Activated CD8-positive, alpha-beta memory T cell treated with anti-CD3 and anti-CD28 coated beads for 24 hours (primary cell): ENCODE measurements around the gene EPS8.

Experiments used
- DNase-seq: peaks from one replicate; pipeline ENCODE4 v3.0.0-alpha.2; 2020

EPS8 gene

DNA sequence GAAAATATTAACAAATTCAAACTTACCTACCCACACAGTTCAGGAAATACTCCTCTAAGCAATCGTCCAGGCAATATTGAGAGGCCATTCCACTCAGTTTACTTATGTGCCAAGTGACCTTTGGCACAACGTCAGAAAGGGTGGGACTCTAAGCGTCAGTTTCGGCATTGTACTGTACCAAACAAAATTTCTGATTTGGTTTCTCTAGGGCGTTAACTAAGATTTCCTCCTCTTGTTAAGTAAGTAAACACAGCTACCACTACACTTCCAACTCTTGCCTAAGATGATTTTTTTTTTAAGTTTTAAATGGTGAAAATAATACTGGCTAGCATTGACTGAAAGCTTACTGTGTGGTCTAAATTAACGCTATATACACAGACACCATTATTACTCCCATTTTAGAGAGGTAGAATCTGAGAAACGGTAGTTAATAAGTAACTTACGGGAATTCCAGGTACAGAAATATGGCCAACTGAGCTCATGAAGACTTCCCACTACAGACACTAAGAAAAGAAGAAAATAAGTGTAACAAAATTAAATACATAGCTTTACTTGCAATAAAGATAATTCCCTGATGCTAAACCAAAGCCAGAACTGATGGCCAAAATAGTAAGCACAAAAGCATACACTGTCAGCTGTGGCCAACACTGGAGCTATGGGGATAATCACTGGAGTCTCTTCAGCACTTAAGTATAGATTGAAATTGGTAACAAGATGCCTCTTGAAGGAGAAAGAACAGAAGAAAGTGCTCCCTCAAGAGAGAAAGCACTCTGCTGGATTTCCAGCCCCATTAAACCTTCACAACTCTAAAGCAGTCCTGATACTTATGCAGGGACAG lies 76.1 kb downstream of the EPS8 start:
- no peak for DNase-seq

DNA sequence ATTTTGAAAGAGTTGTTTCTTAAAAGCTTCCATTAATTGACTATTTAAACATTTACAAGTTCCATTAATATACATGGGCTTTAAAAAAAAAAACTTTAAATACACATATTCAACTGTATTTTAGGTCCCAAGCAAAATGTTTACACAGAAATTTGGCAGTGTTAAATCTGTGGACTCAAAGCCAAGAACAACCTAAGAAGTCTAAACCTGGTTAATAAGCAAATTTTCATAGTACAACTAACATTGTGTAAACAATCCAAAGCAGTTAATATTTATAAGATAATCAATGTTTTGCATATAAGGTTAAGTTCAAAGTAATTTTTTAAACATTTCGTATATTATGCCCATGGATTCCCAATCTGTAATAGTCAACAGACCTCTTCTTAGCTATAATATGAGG lies 77.0 kb downstream of the EPS8 start:
- no peak for DNase-seq

DNA sequence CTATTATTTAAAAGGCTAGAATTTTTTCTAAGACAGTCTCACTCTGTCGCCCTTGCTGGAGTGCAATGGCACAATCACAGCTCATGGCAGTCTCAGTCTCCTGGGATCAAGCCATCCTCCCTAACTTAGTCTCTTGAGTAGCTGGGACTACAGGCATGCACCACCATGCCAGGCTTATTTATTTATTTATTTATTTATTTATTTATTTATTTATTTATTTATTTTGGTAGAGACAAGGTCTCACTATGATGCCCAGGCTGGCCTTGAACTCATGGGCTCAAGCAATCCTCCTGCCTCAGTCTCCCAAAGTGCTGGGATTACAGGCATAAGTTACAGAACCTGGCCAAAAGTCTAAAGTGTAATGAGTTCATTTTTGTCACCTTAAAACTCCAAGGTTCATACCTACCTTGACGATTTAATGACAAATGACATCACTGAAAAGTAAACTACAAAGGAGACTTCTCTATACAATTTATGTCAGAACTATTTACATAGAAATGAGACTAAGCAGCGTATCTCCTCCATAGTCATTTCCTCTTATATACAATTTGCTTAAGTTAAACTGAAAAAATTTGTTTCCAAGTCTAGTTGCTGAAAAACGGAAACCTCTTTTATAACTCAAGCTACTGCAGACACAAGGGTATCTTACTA lies 78.2 kb downstream of the EPS8 start:
- DNase-seq: no peak

DNA sequence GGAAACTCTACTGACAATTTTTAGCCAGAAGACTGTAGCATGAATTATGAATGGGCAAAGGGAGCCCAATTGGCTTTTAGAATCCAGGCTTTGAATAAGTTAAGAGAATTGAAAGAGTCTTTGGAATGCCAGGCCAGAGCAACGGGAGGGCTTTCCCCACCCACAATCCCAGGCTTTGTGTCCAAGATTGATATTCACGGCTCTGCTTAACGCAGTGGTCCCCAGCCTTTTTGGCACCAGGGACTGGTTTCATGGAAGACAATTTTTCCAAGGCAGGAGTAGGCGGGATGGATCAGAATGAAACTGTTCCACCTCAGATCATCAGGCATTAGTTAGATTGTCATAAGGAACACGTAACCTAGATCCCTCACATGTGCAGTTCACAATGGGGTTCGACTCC lies 79.6 kb downstream of the EPS8 start:
- no peak for DNase-seq

DNA sequence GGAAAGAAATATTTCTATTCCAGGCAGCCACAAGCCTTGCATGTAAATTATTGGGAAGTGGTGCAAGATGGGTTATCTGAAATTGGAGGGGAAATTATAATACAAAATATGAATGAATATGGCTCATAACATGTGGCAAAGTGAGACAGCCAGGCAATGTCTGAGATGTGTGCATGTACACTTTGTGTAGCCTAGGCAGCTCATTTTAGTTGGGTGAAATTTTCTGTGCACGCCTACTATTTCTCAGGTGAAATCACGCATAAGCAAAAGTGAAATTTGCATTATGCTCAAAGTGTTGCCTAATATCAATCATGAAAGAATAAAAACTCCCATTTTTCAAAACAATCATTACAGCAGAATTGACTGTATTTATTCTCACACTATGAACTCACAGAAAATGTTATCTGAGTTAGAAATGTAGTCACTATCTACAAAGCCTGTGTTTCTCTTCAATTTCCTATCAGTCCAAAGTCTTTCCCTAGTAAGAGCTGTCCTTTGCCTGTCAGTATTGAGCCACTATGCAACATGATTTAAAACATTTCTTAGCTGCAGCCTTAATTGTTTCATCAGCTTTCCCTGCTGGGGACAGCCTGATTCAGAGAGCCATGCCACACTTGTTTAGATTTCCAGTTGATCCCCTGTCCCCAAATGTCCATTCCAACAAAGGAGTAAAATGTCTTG lies 80.7 kb downstream of the EPS8 start:
- no peak for DNase-seq

DNA sequence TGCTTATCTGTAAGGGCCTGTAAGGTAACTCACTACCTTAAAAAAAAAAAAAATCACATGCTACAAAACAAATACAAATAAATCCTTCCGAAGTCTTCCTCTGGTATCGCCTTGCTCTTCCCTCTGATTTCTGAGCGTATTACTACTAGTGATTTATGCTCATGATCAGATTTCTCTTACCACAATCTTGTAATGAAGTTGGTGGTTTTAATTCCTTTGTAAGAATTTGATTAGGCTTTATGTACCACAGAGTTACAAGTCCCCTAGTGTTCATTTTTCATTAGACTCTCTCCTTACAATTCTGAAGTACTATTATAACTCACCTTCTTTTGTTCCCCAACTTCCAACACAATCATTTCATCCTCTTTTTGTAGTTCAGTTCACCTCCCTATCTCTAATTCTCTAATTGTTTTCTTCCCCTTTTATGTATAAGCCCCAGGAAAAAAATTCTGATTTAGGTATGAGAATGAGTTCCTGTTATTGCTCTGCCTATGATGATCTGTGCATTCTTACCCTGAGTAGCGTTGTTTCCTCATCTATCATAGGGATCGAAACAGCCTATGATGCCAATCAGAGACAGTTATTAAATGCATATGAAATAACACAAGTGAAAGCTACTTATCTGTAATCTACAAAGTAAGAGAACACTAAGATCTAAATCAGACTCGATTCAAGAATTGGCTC lies 81.5 kb downstream of the EPS8 start:
- DNase-seq: no peak

DNA sequence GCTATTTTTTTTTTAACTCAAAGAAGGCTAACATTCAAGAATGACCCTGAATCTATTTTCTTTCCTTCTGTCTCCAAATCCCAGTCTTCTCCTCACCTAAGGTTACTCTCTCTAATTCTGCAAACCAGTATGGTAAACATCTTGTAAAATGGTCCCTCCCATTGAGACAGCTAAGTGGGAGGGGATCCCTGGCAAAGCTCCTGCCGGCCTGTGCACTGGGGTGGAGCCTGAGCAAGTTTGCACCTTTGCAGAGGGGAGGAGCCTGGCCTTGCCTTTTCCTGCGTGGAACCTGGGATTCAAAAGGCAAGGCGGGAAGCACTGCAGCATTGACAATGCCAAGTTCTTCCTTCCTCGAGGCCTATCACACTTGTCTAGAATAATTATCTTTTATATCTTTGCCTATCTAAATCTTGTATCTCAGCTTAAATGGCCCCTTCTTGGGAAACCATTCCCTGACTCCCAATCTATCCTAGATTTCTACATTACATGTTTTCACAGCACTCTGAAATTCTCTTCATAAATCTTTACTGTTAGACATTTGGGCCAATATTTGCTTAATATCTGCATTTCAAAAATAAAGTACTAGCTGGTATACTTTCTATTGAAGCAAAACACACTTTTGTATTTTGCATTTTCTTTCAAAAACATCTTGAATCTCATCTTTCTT lies 83.0 kb downstream of the EPS8 start:
- no peak for DNase-seq

DNA sequence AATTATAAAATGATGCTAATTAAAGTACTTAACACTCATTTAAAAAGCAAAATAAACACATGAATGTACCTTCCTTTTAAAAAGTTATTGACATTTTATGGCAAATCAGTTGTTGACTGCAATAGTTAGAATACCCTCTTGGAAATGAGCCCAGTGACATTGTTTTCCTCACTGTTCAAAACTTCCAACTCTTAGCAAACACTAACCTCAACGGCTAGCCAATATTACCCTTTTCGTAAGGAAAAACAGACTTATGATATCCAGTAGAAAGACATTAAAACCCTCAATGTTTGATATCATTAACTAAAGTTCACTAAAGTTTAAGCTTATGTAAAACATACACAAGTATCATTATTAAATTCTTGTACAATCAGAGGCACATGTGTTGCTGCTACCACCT lies 83.6 kb downstream of the EPS8 start:
- DNase-seq: no peak

DNA sequence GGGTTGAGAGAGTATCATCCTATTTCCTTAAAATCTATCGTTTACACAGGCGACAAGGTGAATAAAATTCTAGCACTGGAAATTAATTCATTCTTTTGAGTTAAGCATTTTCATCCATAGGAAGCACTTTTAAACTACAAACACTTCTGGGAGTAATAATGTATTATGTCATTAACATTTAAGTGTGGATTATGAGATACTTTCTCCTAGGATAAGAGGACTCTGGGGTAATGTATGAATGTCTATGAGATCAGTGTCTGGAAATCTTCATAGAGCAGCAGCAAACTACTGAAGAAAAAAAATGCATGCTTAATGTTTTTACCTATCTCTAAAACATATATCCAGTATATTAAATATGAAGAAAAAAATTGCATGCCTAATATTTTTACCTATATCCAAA lies 86.9 kb downstream of the EPS8 start:
- no peak for DNase-seq

DNA sequence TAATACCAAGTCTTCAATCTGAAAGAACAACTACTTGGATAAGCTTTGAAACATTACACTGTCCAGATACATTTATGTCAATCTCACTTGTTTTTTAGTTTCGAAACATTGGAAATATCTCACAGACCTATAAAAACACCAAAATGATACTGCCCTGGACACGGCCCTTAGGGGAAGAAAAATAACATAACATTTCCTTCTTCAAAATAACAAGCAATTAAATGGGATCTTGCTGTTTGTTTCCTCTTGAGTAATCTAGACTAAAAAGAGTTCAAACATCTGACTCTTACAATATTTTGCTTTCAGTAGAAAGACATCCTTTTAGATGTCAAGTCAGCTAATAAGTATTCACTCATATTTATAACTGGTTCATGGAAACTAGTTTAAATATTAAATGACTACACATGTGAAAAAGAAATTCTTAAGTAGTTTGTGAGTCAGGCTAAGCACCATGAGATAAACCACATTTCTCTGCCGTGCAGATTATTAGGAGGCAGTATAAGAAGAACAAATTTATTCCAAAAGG lies 87.5 kb downstream of the EPS8 start:
- DNase-seq: no peak

DNA sequence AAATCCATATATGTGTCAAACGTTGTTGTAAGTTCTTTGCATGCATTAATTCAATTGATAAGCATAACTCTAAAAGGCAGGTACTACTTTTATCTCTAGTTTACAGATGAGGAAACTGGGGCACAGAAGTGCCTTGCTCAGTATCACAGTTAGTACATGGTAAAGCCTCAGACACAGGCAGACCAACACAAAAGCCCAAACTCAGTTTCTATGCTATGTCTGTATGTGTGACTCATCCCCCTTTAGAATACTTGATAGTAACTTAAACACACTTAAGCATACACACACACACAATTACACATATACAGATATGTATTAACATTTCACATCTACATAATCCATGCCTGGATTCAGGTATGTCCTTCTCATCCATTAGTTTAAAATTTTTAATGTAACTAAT lies 88.0 kb downstream of the EPS8 start:
- no peak for DNase-seq

DNA sequence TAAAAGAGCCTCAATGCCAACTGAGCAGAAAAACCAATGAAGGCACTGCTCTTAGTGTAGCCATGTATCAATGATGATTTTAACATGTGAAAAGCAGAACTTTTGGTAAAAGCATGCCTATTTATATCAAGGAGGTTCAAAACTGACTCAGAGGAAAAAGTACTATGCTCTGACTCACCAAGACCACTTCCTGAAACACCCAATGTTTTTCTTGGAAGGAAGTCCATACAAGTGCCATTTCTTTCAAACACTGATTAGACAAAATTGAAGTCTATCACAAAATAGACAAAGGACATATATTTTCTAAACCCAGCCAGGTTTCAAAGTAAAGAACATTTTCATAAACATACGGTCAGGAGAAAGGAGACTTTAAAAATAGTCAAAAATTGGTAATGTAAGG lies 88.6 kb downstream of the EPS8 start:
- DNase-seq: no peak

DNA sequence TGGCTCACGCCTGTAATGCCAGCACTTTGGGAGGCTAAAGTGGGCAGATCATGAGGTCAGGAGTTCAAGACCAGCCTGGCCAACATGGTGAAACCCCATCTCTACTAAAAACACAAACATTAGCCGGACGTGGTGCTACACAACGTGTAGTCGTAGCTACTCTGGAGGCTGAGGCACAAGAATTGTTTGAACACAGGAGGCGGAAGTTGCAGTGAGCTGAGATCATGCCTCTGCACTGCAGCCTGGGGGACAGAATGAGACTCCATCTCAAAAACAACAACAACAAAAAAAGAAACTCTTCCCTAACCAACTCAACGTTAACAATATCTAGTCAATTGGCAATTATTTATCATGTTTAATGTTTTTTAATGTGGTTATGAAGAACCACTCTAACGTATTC lies 89.3 kb downstream of the EPS8 start:
- DNase-seq: no peak

DNA sequence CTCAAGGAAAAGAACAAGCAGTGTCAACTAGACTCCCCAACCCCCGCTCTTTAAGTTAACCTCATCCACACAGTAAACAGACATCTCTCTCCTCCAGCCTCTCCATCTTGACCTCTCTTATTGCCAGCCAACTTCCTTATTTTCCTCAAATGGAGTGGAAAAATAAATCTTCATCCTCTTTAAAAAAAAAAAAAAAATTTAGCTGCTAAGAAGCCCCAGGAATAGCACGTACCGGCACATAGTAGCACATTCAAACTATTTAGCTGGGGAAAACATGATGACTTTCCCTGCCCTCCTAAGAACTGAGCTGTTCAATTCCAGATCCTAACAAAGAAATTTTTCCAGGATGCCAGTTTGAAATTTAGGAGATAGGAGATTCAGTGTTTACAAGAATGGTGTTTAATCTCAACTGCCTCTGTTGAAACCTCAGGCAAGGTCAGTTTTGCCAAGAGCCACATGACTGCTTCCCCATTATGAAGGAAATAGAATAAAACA lies 90.8 kb downstream of the EPS8 start:
- no peak for DNase-seq

DNA sequence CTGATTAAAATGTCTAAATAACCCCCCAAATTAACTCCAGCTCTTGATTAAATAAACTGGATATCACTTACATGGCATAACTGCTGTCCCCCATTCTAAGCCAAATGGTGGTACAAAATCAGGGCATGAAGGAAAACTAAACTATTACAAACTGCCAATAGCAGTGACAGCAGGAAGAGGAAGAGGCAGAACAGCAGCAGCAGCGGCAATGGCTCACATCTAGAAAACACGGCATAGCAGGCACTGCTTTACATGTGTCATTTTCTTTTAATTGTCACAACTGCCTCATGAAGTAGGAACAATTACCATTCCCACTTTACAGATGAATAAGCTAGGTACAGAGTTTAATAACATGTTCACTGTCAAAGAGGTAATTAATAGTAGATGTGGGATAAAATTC lies 92.0 kb downstream of the EPS8 start:
- no peak for DNase-seq

DNA sequence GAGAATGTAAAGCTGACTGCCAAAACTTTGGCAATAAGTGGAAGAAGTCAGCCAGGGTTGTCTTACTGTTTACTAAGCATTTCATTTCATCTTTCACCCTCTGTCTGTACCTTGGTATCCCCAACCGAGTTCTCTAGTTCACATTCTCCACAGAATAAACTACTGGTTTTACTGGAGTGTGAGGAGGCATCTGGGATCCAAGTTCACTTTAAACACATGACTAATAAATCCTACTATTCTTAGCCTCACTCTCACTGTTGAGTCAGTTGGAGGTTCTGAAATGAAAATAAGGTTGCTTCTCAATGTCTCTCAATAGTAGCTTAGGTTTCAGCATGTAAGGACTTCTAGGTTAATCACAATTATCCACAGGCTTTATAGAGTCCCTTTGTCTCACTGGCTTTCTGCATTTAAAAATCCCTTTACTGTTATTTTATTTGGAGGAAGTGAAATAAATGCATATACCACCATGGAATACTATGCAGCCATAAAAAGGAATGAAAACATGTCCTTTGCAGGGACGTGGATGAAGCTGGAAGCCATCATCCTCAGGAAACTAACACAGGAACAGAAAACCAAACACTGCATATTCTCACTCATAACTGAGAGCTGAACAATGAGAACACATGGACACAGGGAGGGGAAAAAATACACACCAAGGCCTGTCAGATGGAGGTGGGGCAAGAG lies 95.8 kb downstream of the EPS8 start:
- DNase-seq: no peak

DNA sequence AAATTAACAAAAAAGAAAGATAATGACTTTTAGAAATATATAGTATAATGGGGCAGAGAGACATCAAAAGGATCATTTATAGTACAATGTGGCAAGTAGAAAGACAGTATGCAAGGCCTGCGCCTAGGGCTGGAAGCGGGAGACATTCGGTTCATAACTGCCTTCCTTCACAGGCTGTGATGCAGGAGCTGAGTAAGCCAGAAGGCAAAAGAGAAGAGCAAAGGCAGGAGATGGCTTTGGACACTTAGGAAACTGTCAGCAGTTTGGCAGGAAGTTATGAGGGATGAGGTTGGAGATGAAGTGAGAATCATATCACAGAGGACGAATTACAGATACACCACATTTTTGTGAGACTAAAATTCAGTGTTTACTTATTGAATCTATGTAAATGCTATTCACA lies 97.8 kb downstream of the EPS8 start:
- DNase-seq: no peak

DNA sequence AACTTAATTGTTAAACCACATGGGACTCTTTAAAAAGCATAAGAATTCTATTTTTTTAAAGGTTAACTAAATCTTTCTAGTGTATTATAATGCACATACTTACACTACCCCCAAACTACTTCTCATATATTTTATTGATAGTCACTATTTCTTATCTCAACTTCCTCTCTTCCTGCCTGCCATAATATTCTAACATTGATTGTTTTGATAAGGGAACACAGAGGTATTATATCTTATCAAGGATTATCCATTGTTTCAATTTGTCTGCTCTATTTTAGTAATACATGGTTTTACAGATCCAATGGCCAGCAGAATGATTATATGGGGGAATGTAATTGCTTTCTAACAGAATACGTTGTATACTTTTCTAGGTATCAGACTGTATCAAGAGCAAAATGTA lies 98.9 kb downstream of the EPS8 start:
- DNase-seq: no peak

DNA sequence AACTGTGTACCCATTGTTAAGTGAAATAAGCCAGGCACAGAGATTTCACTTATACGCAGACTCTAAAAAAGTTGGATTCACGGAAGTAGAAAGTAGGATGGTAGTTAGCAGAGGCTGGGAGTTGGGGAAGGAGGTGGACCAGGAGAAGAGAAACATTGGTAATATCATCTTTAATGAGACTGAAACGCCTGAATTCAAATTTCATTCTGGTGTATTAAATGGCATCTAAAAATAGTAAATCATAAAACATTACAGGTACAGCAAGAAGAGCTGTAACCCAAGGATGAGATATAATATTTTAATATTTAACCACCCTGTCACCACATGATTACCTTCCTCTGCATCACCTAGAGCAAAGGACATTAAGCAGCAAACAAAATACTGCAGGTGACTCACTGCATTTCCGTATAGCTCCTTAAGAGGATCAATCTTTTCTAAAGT lies 99.4 kb downstream of the EPS8 start:
- DNase-seq: no peak

DNA sequence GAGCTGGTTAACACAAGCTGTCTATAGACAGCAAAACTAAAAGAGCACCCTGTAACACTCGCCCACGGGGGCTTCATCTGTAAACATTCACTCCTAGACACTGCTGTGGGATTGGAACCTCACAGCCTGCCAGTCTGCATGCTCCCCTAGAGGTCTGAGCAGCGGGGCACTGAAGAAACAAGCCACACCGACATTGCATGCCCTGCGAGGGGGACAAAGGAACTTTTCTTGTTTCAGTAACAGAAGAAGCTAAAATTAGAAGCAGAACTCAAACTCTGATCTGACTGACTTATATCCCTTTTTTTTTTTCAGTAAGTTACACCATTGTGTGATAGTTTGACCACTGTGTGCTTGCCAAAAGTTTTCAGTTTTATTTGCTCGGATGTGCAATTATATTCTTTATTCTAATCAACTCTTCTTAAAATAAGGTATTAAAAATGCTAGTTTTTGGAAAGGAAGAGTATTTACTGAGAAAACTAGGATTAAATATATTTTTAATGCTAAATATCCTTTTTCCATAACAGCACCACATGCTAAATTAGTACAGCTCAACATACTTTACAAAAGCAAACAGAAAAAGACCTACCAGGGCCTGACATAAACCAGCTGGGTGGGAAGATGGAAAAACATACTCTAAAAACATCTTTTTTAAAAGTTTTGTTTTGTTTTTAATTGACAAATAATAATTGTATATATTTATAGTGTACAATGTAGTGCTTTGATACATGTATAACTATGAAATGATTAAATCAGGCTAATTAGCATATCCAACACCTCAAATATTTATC lies 100.2 kb downstream of the EPS8 start:
- DNase-seq: no peak

DNA sequence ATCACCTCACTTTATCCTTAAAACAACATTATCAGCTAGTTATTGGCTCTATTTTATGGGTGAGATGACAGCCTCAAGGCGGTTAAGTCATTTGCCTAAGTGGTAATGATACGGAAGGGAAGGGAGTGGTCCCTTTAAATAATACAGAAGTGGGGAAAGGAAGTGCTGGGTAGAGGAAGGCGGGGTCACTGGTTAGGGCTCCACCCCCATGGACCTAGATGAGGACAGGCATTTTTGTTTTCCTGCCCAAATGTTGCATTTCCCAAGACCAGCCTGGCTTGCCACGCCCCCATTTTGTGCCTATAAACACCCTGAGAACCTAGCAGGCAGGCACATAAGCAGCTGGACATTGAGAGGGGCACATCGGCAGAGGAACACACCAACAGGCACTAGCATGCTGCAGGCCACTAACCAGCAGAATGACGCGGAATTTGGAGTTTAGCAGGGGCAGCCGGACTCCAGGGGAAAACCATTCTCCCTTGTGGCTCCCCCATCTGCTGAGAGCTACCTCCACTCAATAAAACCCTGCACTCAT lies 100.9 kb downstream of the EPS8 start:
- DNase-seq: no peak
